ENCODE measurements around the gene ITIH5.

DNA sequence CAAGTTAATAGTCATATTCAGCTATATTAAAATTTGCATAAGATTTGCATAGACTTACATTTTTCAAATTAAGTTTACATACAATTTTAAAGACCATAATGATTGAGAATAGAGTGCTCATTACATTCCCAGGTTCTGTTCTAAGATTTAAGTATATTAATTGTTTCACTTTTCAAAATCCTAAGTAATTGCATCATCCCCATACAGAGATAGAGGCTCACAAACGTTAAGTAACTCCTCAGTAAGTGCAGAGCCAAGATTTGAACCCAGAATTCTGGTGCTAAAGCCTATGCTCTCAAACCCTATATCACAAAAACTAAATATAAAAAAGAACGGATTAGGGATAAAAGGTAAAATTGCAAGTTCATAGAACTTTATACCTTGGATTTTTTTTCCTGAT lies 2.1 kb downstream of the ITIH5 start:
- TF ChIP-seq, protein P1, sequence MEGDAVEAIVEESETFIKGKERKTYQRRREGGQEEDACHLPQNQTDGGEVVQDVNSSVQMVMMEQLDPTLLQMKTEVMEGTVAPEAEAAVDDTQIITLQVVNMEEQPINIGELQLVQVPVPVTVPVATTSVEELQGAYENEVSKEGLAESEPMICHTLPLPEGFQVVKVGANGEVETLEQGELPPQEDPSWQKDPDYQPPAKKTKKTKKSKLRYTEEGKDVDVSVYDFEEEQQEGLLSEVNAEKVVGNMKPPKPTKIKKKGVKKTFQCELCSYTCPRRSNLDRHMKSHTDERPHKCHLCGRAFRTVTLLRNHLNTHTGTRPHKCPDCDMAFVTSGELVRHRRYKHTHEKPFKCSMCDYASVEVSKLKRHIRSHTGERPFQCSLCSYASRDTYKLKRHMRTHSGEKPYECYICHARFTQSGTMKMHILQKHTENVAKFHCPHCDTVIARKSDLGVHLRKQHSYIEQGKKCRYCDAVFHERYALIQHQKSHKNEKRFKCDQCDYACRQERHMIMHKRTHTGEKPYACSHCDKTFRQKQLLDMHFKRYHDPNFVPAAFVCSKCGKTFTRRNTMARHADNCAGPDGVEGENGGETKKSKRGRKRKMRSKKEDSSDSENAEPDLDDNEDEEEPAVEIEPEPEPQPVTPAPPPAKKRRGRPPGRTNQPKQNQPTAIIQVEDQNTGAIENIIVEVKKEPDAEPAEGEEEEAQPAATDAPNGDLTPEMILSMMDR (conservative IDR thresholded peaks at IDR 0.05 in 1 of 2, IDR thresholded peaks at IDR 0.05 in 1 of 2; ENCODE audit: low read depth in 1 of 2, low read length in 2 of 2) = no peak
- TF ChIP-seq EZH2 (IDR thresholded peaks at IDR 0.05; ENCODE audit: low read length, missing control alignments) = no peak

Measured in fibroblast of lung (primary cell).